HEK293 (cell line): ENCODE data around the gene GIN1.

Experiments
- CTCF ChIA-PET: fragments of 350-600 bp; formaldehyde crosslinking; extraction: SDS; loops from one replicate; lab custom pipeline; 2021; ENCODE audit warnings: antibody characterized with exemption; lab: Yijun Ruan, JAX
- POLR2A ChIA-PET: fragments of 300-600 bp; formaldehyde crosslinking; extraction: SDS; loops from one replicate; lab custom pipeline; 2020; ENCODE audit warnings: antibody characterized with exemption, inconsistent platforms; lab: Yijun Ruan, JAX
- H3K27ac ChIP-seq: fragments of 200-500 bp; sonication (Bioruptor generic); 2 replicates; pipeline ENCODE4 v1.5.1; 2014; ENCODE audit warnings: low read depth, low read length, control low read depth, inconsistent platforms; ENCODE audit errors: extremely low read depth
- H3K36me3 ChIP-seq, 2 experiments: fragments of 200-500 bp in 1 of 2; sonication (Bioruptor generic) in 1 of 2; 1 replicate in 1 of 2; 2 replicates in 1 of 2; pipeline ENCODE4 v1.5.1; 2014 to 2017; ENCODE audit warnings: inconsistent platforms in 2 of 2, low read length in 2 of 2; ENCODE audit not compliant: control insufficient read depth in 2 of 2, insufficient read depth in 1 of 2
- H3K4me1 ChIP-seq: fragments of 200-500 bp; sonication (Bioruptor generic); 2 replicates; pipeline ENCODE4 v1.5.1; 2014; ENCODE audit warnings: mild to moderate bottlenecking, low read length, inconsistent platforms; ENCODE audit not compliant: control insufficient read depth, insufficient read depth
- H3K4me3 ChIP-seq: 2 replicates; pipeline ENCODE4 v1.5.1; 2011; ENCODE audit warnings: low read depth, mild to moderate bottlenecking, control low read depth, low read length, moderate library complexity
- H3K9me3 ChIP-seq: fragments of 200-500 bp; sonication (Bioruptor generic); 2 replicates; pipeline ENCODE4 v1.5.1; 2014; ENCODE audit warnings: low read depth, low read length, inconsistent platforms; ENCODE audit not compliant: control insufficient read depth, insufficient read depth
- ATF2 ChIP-seq: fragments of 450-650 bp; formaldehyde crosslinking; IDR thresholded peaks from 2 replicates; pipeline ENCODE4 v1.5.1; 2016; ENCODE audit warnings: missing biosample characterization, missing genetic modification characterization, low read depth
- GLIS2 ChIP-seq: fragments of 450-650 bp; formaldehyde crosslinking; IDR thresholded peaks from 2 replicates; pipeline ENCODE4 v1.5.1; 2016; ENCODE audit warnings: missing biosample characterization, missing genetic modification characterization
- MEIS1 ChIP-seq: sonication (generic); formaldehyde crosslinking; IDR thresholded peaks from 2 replicates; pipeline ENCODE4 v1.8.1; 2022; ENCODE audit warnings: missing genetic modification reagents, mild to moderate bottlenecking, borderline replicate concordance
- OSR2 ChIP-seq: fragments of 450-650 bp; formaldehyde crosslinking; IDR thresholded peaks from 2 replicates; pipeline ENCODE4 v1.5.1; 2016; ENCODE audit warnings: missing biosample characterization, missing genetic modification characterization
- PBX3 ChIP-seq: sonication (generic); formaldehyde crosslinking; IDR thresholded peaks from 2 replicates; pipeline ENCODE4 v1.8.1; 2022; ENCODE audit warnings: mild to moderate bottlenecking, moderate library complexity, missing genetic modification reagents
- SP7 ChIP-seq: fragments of 450-650 bp; formaldehyde crosslinking; IDR thresholded peaks from 2 replicates; pipeline ENCODE4 v1.5.1; 2016; ENCODE audit warnings: missing biosample characterization, missing genetic modification characterization
- ZNF121 ChIP-seq: fragments of 450-650 bp; formaldehyde crosslinking; IDR thresholded peaks from 2 replicates; pipeline ENCODE4 v1.5.1; 2016; ENCODE audit warnings: missing biosample characterization, missing genetic modification characterization
- ZNF221 ChIP-seq: fragments of 450-650 bp; formaldehyde crosslinking; IDR thresholded peaks from 2 replicates; pipeline ENCODE4 v1.5.1; 2017; ENCODE audit warnings: missing biosample characterization, missing genetic modification characterization, borderline replicate concordance
- ZNF341 ChIP-seq: fragments of 450-650 bp; formaldehyde crosslinking; IDR thresholded peaks from 2 replicates; pipeline ENCODE4; 2016; ENCODE audit warnings: low read depth, missing biosample characterization, missing genetic modification characterization
- ZNF350 ChIP-seq: fragments of 450-650 bp; formaldehyde crosslinking; IDR thresholded peaks from 2 replicates; pipeline ENCODE4 v1.5.0; 2017; ENCODE audit warnings: missing biosample characterization, mild to moderate bottlenecking, missing genetic modification characterization
- ZNF354C ChIP-seq: fragments of 450-650 bp; formaldehyde crosslinking; IDR thresholded peaks from 2 replicates; pipeline ENCODE4 v1.5.1; 2016; ENCODE audit warnings: missing biosample characterization, missing genetic modification characterization, low read depth, borderline replicate concordance
- ZNF366 ChIP-seq: fragments of 450-650 bp; formaldehyde crosslinking; conservative IDR thresholded peaks from 2 replicates; pipeline ENCODE4 v1.5.1; 2016; ENCODE audit warnings: missing biosample characterization, missing genetic modification characterization
- ZNF530 ChIP-seq: fragments of 450-650 bp; formaldehyde crosslinking; IDR thresholded peaks from 2 replicates; pipeline ENCODE4 v1.5.1; 2016; ENCODE audit warnings: low read depth, missing biosample characterization, missing genetic modification characterization
- ZNF558 ChIP-seq: fragments of 450-650 bp; formaldehyde crosslinking; IDR thresholded peaks from 2 replicates; pipeline ENCODE4 v1.5.1; 2016; ENCODE audit warnings: missing biosample characterization, missing genetic modification characterization
- ZNF670 ChIP-seq: fragments of 450-650 bp; formaldehyde crosslinking; IDR thresholded peaks from 2 replicates; pipeline ENCODE4 v1.5.1; 2016; ENCODE audit warnings: missing biosample characterization, missing genetic modification characterization, low read depth
- ZNF785 ChIP-seq: fragments of 450-650 bp; formaldehyde crosslinking; IDR thresholded peaks from 2 replicates; pipeline ENCODE4 v1.5.1; 2016; ENCODE audit warnings: missing biosample characterization, missing genetic modification characterization
- ZNF837 ChIP-seq: fragments of 450-650 bp; formaldehyde crosslinking; IDR thresholded peaks from 2 replicates; pipeline ENCODE4 v1.5.1; 2016; ENCODE audit warnings: missing biosample characterization, missing genetic modification characterization
- ZSCAN16 ChIP-seq: fragments of 450-650 bp; formaldehyde crosslinking; IDR thresholded peaks from 2 replicates; pipeline ENCODE4 v1.5.1; 2016; ENCODE audit warnings: missing biosample characterization, missing genetic modification characterization
- ZXDB ChIP-seq: fragments of 450-650 bp; formaldehyde crosslinking; IDR thresholded peaks from 2 replicates; pipeline ENCODE4 v1.5.1; 2016; ENCODE audit warnings: missing biosample characterization, missing genetic modification characterization
- TF ChIP-seq, protein P1 (sequence below): fragments of 450-650 bp; formaldehyde crosslinking; IDR thresholded peaks from 2 replicates; pipeline ENCODE4 v1.5.1; 2016; ENCODE audit warnings: missing biosample characterization, missing genetic modification characterization
- TF ChIP-seq, protein P2 (sequence below): fragments of 450-650 bp; formaldehyde crosslinking; IDR thresholded peaks from 2 replicates; pipeline ENCODE4 v1.5.1; 2016; ENCODE audit warnings: missing biosample characterization, missing genetic modification characterization

The GIN1 gene

GRCh38 chr5:103138202-103138690 lies 18.3 kb upstream of the GIN1 start:
- H3K27ac ChIP-seq = no peak overlapping the region
- H3K4me3 ChIP-seq = no peak overlapping the region
- no peaks in the 10 kb centered on the region for H3K9me3 ChIP-seq
- H3K36me3 ChIP-seq = no peaks in the 10 kb centered on the region; a peak in 1 of 3 replicates
- CTCF ChIA-PET = interaction anchor here (0.7 to 2.6 kb wide), 16 partner anchors 9 to 689 kb away, joined by 3 to 8 read pairs (median 4); no protein-coding TSS in a partner anchor
- no peak for TF ChIP-seq ZNF530 (tag by site-specific recombination)
- no peak for TF ChIP-seq ZNF837 (tag by site-specific recombination)
- no peak for TF ChIP-seq SP7
- no peak for TF ChIP-seq ZNF350 (tag by site-specific recombination)
- no peak for TF ChIP-seq ZXDB (tag by site-specific recombination)
- TF ChIP-seq, all 188 proteins: peak for 0
- H3K4me1 ChIP-seq = no peaks in the 10 kb centered on the region
- POLR2A ChIA-PET = no interaction called here

- POLR2A ChIA-PET = no interaction called here
- H3K36me3 ChIP-seq = peaks cover 0 to 3% of the 10 kb centered on the region in 2 experiments; a peak in 2 of 3 replicates
- TF ChIP-seq, protein P1, sequence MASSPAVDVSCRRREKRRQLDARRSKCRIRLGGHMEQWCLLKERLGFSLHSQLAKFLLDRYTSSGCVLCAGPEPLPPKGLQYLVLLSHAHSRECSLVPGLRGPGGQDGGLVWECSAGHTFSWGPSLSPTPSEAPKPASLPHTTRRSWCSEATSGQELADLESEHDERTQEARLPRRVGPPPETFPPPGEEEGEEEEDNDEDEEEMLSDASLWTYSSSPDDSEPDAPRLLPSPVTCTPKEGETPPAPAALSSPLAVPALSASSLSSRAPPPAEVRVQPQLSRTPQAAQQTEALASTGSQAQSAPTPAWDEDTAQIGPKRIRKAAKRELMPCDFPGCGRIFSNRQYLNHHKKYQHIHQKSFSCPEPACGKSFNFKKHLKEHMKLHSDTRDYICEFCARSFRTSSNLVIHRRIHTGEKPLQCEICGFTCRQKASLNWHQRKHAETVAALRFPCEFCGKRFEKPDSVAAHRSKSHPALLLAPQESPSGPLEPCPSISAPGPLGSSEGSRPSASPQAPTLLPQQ (tag by site-specific recombination) = no peak
- TF ChIP-seq, protein P2, sequence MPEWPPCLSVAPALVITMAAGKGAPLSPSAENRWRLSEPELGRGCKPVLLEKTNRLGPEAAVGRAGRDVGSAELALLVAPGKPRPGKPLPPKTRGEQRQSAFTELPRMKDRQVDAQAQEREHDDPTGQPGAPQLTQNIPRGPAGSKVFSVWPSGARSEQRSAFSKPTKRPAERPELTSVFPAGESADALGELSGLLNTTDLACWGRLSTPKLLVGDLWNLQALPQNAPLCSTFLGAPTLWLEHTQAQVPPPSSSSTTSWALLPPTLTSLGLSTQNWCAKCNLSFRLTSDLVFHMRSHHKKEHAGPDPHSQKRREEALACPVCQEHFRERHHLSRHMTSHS (tag by site-specific recombination) = no peak
- no peak for TF ChIP-seq ZNF354C (tag by site-specific recombination)
- TF ChIP-seq ZNF785 (tag by site-specific recombination) = no peak
- no peak for TF ChIP-seq ZNF670 (tag by site-specific recombination)
- TF ChIP-seq GLIS2 (tag by site-specific recombination) = no peak
- TF ChIP-seq ATF2 (tag by site-specific recombination) = no peak
- TF ChIP-seq ZNF341 = no peak
- no peak for TF ChIP-seq ZNF121 (tag by site-specific recombination)
- no peaks in the 10 kb centered on the region for H3K4me1 ChIP-seq
- no peak overlapping the region for H3K4me3 ChIP-seq
- H3K9me3 ChIP-seq = no peaks in the 10 kb centered on the region
- no peak overlapping the region for H3K27ac ChIP-seq
- CTCF ChIA-PET = interaction anchor here (0.7 kb wide), 1 partner anchor 255 kb away, joined by 3 read pairs; no protein-coding TSS in a partner anchor
Observed at GRCh38 chr5:103135461-103135860, 15.5 kb upstream of the GIN1 start.

DNA sequence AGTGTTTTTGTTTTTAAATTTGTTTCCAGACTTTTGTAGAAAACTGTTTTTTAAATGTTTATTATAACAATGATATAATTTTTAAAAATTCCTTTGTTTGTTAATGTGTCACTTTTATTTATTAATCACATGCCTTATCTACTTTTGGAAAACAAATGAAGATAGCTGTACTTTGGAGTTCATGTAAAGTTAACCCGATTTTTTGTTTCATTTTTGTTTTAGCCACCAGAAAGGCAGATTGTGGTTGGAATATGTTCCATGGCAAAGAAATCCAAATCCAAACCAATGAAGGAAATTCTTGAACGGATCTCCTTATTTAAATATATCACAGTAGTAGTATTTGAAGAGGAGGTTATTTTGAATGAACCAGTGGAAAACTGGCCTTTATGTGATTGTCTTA lies 13.3 kb upstream of the GIN1 start:
- POLR2A ChIA-PET = no interaction called here
- Histone ChIP-seq H3K36me3 (peaks cover 0 to 3% of the 10 kb centered on the region in 2 experiments; a peak in 2 of 3 replicates), H3K9me3 (no peaks in the 10 kb centered on the region), H3K27ac (no peak overlapping the region), H3K4me1 (no peaks in the 10 kb centered on the region), H3K4me3 (no peak overlapping the region)
- TF ChIP-seq OSR2 (tag by site-specific recombination) = no peak
- TF ChIP-seq ZNF558 (tag by site-specific recombination) = no peak
- TF ChIP-seq MEIS1 (CRISPR knock-in tag) = no peak
- no peak for TF ChIP-seq ZNF221
- TF ChIP-seq ZSCAN16 (tag by site-specific recombination) = no peak
- no peak for TF ChIP-seq PBX3 (CRISPR knock-in tag)
- TF ChIP-seq ZNF366 (tag by site-specific recombination) = no peak
- TF ChIP-seq, all 188 proteins: peak for 0
- CTCF ChIA-PET = no interaction called here
